OCI-LY7 (cell line): ENCODE data around the gene OR10G7. TPM values are rescaled to one million over a fixed set of nuclear protein-coding genes. Genes with fewer than 3 reads are reported as not detected.

Experiments used
- BruUV-seq: library from RNA; stranded (reverse); fragments of 400-500 nt; replicated peaks from 2 replicates; lab custom pipeline; 2021; lab: Mats Ljungman, UMichigan
- CTCF ChIA-PET: fragments of 300-600 bp; sonication (Branson Sonifier 250); formaldehyde crosslinking; loops from one replicate; lab custom pipeline; 2022; ENCODE audit warnings: antibody characterized with exemption; ENCODE audit not compliant: unreplicated experiment; lab: Charles Lee
- POLR2A ChIA-PET: fragments of 300-600 bp; sonication (Branson Sonifier 250); formaldehyde crosslinking; loops from one replicate; lab custom pipeline; 2022; ENCODE audit warnings: antibody characterized with exemption; lab: Charles Lee
- DNase-seq: peaks from one replicate; pipeline ENCODE4 v3.0.0-alpha.2; 2015; ENCODE audit warnings: low spot score
- H2AFZ ChIP-seq: fragments of 200-600 bp; sonication (generic), shearing (Covaris generic); 2 replicates; pipeline ENCODE4 v1.6.1; 2014; ENCODE audit warnings: mild to moderate bottlenecking, antibody characterized with exemption, low read length, moderate library complexity
- H3K27ac ChIP-seq: fragments of 200-600 bp; sonication (generic); 2 replicates; pipeline ENCODE4 v1.5.1; 2014; ENCODE audit warnings: mixed run types, low read depth, mild to moderate bottlenecking, moderate library complexity, low read length, inconsistent platforms; ENCODE audit not compliant: poor library complexity, severe bottlenecking
- H3K36me3 ChIP-seq: fragments of 200-600 bp; sonication (generic); 2 replicates; pipeline ENCODE4 v1.6.1; 2014; ENCODE audit warnings: mild to moderate bottlenecking, antibody characterized with exemption, low read length, moderate library complexity, mixed read lengths; ENCODE audit not compliant: insufficient read depth
- H3K4me1 ChIP-seq: fragments of 200-600 bp; sonication (generic); 2 replicates; pipeline ENCODE4 v1.5.1; 2014; ENCODE audit warnings: mild to moderate bottlenecking, low read length; ENCODE audit not compliant: insufficient read depth, poor library complexity, severe bottlenecking
- H3K4me2 ChIP-seq: fragments of 200-600 bp; sonication (generic); 2 replicates; pipeline ENCODE4 v1.6.1; 2014; ENCODE audit warnings: mild to moderate bottlenecking, low read length
- H3K4me3 ChIP-seq: fragments of 200-600 bp; sonication (generic); 2 replicates; pipeline ENCODE4 v1.5.1; 2014; ENCODE audit warnings: mild to moderate bottlenecking, low read depth, low read length; ENCODE audit not compliant: poor library complexity, severe bottlenecking
- H3K79me2 ChIP-seq: fragments of 200-600 bp; sonication (generic); 2 replicates; pipeline ENCODE4 v1.6.1; 2016; ENCODE audit warnings: low read depth, mild to moderate bottlenecking, low read length, moderate library complexity, mixed read lengths; ENCODE audit not compliant: insufficient read depth
- H3K9me2 ChIP-seq: fragments of 200-600 bp; sonication (generic); 2 replicates; pipeline ENCODE4 v1.6.1; 2016; ENCODE audit warnings: mild to moderate bottlenecking, low read length, mixed read lengths; ENCODE audit not compliant: insufficient read depth
- H3K9me3 ChIP-seq: fragments of 200-600 bp; sonication (generic); 2 replicates; pipeline ENCODE4 v1.6.1; 2014; ENCODE audit warnings: mild to moderate bottlenecking, mixed run types, low read length, mixed read lengths
- H4K20me1 ChIP-seq: fragments of 200-600 bp; sonication (generic); 2 replicates; pipeline ENCODE4 v1.6.1; 2014; ENCODE audit warnings: mild to moderate bottlenecking, antibody characterized with exemption, low read length, moderate library complexity, mixed read lengths; ENCODE audit not compliant: insufficient read depth
- EZH2phosphoT487 ChIP-seq: fragments of 200-600 bp; sonication (generic); IDR thresholded peaks from 2 replicates; pipeline ENCODE4 v1.6.1; 2018; ENCODE audit warnings: low read depth, borderline replicate concordance, mild to moderate bottlenecking, mixed run types, antibody characterized with exemption, low read length, moderate library complexity, mixed read lengths
- intact Hi-C: fragments of 100-400 bp; cut with micrococcal nuclease; formaldehyde crosslinking; loops from one replicate; pipeline ENCODE4 v1.10.0; 2022; ENCODE audit not compliant: unreplicated experiment
- total RNA-seq, 2 experiments: library from RNA; depleted of rRNA in 1 of 2; stranded (reverse); fragments of >200 nt in 1 of 2; shearing (Covaris generic) in 1 of 2; gene quantifications; 2 replicates each; pipeline ENCODE4 v1.2.3, GENCODE V29; 2014 to 2022
- TF ChIP-seq, protein P1 (sequence below): fragments of 200-600 bp; sonication (generic); conservative IDR thresholded peaks from 2 replicates; pipeline ENCODE4 v1.5.1; 2014; ENCODE audit warnings: mild to moderate bottlenecking, antibody characterized with exemption, low read length, moderate library complexity, mixed read lengths

Gene OR10G7
- total RNA-seq, 2 experiments from 2014 or later = not detected

DNA sequence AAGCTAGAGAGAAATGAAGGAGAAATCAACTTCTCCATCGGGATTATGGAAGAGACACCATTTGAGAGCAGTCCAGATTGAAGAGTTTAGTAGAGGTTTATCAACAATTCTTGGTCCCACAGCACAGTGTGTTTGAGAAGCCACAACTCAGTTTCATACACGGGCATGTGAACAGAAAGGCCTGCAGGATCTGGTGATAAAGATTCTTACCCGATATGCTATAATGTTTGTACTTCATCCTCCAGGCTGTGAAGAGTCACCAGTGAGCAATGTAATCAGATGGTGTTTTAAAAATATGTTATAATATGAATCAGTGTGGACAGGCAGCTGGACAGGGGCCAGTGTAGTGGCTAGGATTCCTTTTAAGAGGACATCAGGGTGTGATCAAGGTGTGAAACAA lies 44.5 kb upstream of the OR10G7 start:
- Histone ChIP-seq H3K4me3 (no peak overlapping the region), H3K4me2 (no peak overlapping the region), H3K36me3 (no peaks in the 10 kb centered on the region), H2AFZ (no peak overlapping the region), H3K9me3 (no peaks in the 10 kb centered on the region), H4K20me1 (no peaks in the 10 kb centered on the region), H3K79me2 (no peaks in the 10 kb centered on the region), H3K4me1 (no peaks in the 10 kb centered on the region), H3K27ac (no peak overlapping the region), H3K9me2 (no peaks in the 10 kb centered on the region)
- DNase-seq = no peak
- TF ChIP-seq EZH2phosphoT487 = no peak
- TF ChIP-seq, protein P1, sequence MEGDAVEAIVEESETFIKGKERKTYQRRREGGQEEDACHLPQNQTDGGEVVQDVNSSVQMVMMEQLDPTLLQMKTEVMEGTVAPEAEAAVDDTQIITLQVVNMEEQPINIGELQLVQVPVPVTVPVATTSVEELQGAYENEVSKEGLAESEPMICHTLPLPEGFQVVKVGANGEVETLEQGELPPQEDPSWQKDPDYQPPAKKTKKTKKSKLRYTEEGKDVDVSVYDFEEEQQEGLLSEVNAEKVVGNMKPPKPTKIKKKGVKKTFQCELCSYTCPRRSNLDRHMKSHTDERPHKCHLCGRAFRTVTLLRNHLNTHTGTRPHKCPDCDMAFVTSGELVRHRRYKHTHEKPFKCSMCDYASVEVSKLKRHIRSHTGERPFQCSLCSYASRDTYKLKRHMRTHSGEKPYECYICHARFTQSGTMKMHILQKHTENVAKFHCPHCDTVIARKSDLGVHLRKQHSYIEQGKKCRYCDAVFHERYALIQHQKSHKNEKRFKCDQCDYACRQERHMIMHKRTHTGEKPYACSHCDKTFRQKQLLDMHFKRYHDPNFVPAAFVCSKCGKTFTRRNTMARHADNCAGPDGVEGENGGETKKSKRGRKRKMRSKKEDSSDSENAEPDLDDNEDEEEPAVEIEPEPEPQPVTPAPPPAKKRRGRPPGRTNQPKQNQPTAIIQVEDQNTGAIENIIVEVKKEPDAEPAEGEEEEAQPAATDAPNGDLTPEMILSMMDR = no peak
- ChIA-PET POLR2A (no interaction called here), CTCF (no interaction called here)
- intact Hi-C loops = no loop called here
- no TSS peak for BruUV-seq

DNA sequence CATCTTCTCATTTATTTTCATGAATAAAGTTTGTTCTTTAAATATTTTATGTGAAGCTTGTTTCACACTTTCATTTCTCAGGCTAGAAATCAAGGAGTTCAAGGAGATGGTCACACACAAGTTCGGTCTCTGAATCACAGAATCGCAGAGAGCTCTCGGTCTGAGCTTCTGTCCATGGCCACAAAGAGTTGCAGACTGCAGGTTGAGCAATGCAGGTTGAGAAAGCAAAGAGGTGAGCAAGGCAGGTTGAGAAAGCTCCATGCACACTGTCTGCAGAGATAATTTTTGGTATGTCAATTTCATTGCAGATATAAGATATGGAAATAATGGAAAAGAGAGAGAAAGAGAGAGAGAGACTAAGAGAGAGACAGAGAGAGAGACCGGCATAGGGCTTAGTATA lies 41.2 kb upstream of the OR10G7 start:
- TF ChIP-seq, protein P1 = no peak
- TF ChIP-seq EZH2phosphoT487 = no peak
- DNase-seq = no peak
- BruUV-seq = no TSS peak
- Histone ChIP-seq H3K27ac (no peak overlapping the region), H3K79me2 (no peaks in the 10 kb centered on the region), H3K4me2 (no peak overlapping the region), H3K9me3 (no peaks in the 10 kb centered on the region), H4K20me1 (no peaks in the 10 kb centered on the region), H3K4me3 (no peak overlapping the region), H3K4me1 (no peaks in the 10 kb centered on the region), H3K36me3 (no peaks in the 10 kb centered on the region), H2AFZ (no peak overlapping the region), H3K9me2 (no peaks in the 10 kb centered on the region)
- ChIA-PET CTCF (no interaction called here), POLR2A (interaction anchor here (0.6 to 1.0 kb wide), 4 partner anchors 9 to 753 kb away, joined by 3 to 4 read pairs (median 3); no protein-coding TSS in a partner anchor)
- intact Hi-C loops = no loop called here

DNA sequence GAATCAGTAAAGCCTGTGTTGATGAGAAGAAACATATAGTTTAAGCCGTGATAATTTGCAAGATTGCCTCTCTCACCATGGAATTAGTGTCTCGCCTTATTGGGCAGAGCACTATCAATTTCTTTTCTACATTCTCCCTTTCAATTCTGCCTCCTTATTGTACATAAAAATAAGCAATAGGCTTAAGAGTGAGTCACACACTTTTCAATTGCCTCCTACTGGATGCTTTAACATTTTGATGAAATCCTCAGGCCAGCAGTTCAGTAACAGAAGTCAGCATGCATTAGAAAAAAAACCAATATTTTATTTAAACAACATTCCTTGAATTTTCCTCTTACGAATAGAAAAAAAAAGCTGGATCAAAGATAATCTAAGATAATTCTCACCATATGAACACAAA lies 40.4 kb upstream of the OR10G7 start:
- Histone ChIP-seq H3K9me3 (no peaks in the 10 kb centered on the region), H3K9me2 (no peaks in the 10 kb centered on the region), H3K79me2 (no peaks in the 10 kb centered on the region), H3K4me3 (no peak overlapping the region), H4K20me1 (no peaks in the 10 kb centered on the region), H3K36me3 (no peaks in the 10 kb centered on the region), H3K4me2 (no peak overlapping the region), H2AFZ (no peak overlapping the region), H3K27ac (no peak overlapping the region), H3K4me1 (no peaks in the 10 kb centered on the region)
- CTCF ChIA-PET = no interaction called here
- no TSS peak for BruUV-seq
- TF ChIP-seq, protein P1 = no peak
- no peak for TF ChIP-seq EZH2phosphoT487
- intact Hi-C loops = no loop called here
- DNase-seq = no peak
- POLR2A ChIA-PET = interaction anchor here (1.0 kb wide), 1 partner anchor 325 kb away, joined by 4 read pairs; no protein-coding TSS in a partner anchor
